Measurements from ENCODE around the gene TPMT. TPM values are rescaled to one million over a fixed set of nuclear protein-coding genes. Genes with fewer than 3 reads are reported as not detected.

TPMT gene
- total and polyA plus RNA-seq, 12 donors: 13.3 to 87.2 (median 20.1) TPM

DNA sequence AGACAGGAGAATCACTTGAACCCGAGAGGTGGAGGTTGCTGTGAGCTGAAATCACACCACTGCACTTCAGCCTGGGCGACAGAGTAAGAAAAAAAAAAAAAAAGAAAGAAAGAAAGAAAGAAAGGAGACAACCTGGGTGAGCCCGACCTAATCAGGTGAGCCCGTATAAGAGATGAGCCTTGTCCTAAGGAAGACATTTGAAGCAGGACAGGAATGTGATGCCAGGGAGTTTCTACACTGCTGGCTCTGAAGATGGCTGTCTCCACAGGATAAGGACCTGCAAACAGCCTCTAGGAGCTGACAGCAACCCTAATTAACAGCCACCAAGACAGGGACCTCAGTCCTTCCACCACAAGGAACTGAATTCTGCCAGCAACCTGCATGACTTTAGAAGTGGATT is 74.3 kb downstream of the TPMT start:
- no peak for DNase-seq
- intact Hi-C loops (cut with DNase I): no loop called here

DNA sequence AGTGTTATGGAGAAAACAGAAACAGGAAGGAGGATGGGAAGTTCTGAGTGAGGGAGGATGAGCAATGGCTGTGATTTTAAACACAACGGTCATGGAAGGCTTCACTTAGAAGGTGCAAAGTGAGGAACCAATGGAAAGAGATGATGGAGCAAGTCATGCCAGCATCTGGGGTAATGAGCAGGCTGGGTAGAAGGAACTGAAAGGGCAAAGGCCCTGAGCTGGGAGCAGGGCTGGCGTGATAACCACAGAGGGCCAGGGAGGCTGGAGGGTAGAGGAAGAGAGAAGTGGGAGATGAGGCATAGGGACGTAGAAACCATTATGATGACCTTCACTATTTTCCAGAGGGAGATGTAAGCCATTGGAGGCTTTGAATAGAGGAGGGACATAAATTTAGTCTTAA is 76.0 kb downstream of the TPMT start:
- Histone ChIP-seq H3K36me3 (replicated peaks in 1 of 2) (no peaks in the 10 kb centered on the region), H3K27ac (no peak overlapping the region), H3K4me3 (no peak overlapping the region), H3K4me1 (replicated peaks in 1 of 2) (no peaks in the 10 kb centered on the region), H3K9me3 (replicated peaks in 1 of 3) (no peaks in the 10 kb centered on the region), H3K27me3 (no peaks in the 10 kb centered on the region)
- no peak for DNase-seq
- intact Hi-C loops (cut with DNase I): no loop called here
- no peak for TF ChIP-seq POLR2A (IDR thresholded peaks at IDR 0.05)
- TF ChIP-seq, protein P1, sequence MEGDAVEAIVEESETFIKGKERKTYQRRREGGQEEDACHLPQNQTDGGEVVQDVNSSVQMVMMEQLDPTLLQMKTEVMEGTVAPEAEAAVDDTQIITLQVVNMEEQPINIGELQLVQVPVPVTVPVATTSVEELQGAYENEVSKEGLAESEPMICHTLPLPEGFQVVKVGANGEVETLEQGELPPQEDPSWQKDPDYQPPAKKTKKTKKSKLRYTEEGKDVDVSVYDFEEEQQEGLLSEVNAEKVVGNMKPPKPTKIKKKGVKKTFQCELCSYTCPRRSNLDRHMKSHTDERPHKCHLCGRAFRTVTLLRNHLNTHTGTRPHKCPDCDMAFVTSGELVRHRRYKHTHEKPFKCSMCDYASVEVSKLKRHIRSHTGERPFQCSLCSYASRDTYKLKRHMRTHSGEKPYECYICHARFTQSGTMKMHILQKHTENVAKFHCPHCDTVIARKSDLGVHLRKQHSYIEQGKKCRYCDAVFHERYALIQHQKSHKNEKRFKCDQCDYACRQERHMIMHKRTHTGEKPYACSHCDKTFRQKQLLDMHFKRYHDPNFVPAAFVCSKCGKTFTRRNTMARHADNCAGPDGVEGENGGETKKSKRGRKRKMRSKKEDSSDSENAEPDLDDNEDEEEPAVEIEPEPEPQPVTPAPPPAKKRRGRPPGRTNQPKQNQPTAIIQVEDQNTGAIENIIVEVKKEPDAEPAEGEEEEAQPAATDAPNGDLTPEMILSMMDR (IDR thresholded peaks at IDR 0.05): no peak
- WGBS, 4 donors: 67 to 71% (median 70%) methylated on average over 3 of the region's 3 CpGs

More for the DNA sequence above, 74.3 kb downstream of the TPMT start:
- Histone ChIP-seq H3K4me1 (replicated peaks in 1 of 2) (no peaks in the 10 kb centered on the region), H3K27me3 (no peaks in the 10 kb centered on the region), H3K9me3 (replicated peaks in 1 of 3) (no peaks in the 10 kb centered on the region), H3K4me3 (no peak overlapping the region), H3K36me3 (replicated peaks in 1 of 2) (no peaks in the 10 kb centered on the region), H3K27ac (no peak overlapping the region)
- no peak for TF ChIP-seq POLR2A (IDR thresholded peaks at IDR 0.05)
- TF ChIP-seq, protein P1 (IDR thresholded peaks at IDR 0.05): no peak
- WGBS, 4 donors: 75 to 95% (median 80%) methylated on average over 4 of the region's 4 CpGs

Other genes with a start within 250 kb of the TPMT start
- gene KIF13A, start 167.4 kb downstream of the TPMT start, total RNA-seq: 10 to 100 TPM; 22.0 to 91.6 (median 53.5) TPM
- gene KIF13A, start 167.4 kb downstream of the TPMT start, polyA plus RNA-seq: 10 to 100 TPM; 17.4 to 25.3 (median 17.9) TPM
- 1 to 10 TPM; 2.2 to 4.3 (median 3.2) TPM for gene NHLRC1, start 32.4 kb downstream of the TPMT start, total RNA-seq
- 1 to 10 TPM in 1 of 3 donors, under 1 TPM in 2; 0.32 to 4.2 (median 0.88) TPM for gene NHLRC1, start 32.4 kb downstream of the TPMT start, polyA plus RNA-seq
- gene KDM1B, start 345 bp upstream of the TPMT start, total RNA-seq: 10 to 100 TPM; 15.1 to 33.0 (median 18.5) TPM
- 10 to 100 TPM in 1 of 3 donors, 1 to 10 TPM in 2; 1.8 to 36.0 (median 3.1) TPM for gene KDM1B, start 345 bp upstream of the TPMT start, polyA plus RNA-seq
- gene DEK, start 109.5 kb upstream of the TPMT start, total RNA-seq: 100 to 1,000 TPM in 1 of 9 donors, 10 to 100 TPM in 8; 56.7 to 103 (median 62.6) TPM
- gene DEK, start 109.5 kb upstream of the TPMT start, polyA plus RNA-seq: 10 to 100 TPM; 15.7 to 67.1 (median 25.9) TPM
- gene RNF144B, start 232.3 kb upstream of the TPMT start, total RNA-seq: 10 to 100 TPM in 1 of 9 donors, 1 to 10 TPM in 8; 3.2 to 11.0 (median 8.4) TPM
- 1 to 10 TPM; 1.9 to 2.4 (median 2.4) TPM for gene RNF144B, start 232.3 kb upstream of the TPMT start, polyA plus RNA-seq